GM19467 (cell line): Measurements from ENCODE around the gene MKS1.

Experiments
- ATAC-seq: cut with Tn5 transposase; IDR thresholded peaks from one replicate; pipeline ENCODE4 v1.9.1; 2021; ENCODE audit warnings: mild to moderate bottlenecking, moderate library complexity; ENCODE audit not compliant: unreplicated experiment

The MKS1 gene

DNA sequence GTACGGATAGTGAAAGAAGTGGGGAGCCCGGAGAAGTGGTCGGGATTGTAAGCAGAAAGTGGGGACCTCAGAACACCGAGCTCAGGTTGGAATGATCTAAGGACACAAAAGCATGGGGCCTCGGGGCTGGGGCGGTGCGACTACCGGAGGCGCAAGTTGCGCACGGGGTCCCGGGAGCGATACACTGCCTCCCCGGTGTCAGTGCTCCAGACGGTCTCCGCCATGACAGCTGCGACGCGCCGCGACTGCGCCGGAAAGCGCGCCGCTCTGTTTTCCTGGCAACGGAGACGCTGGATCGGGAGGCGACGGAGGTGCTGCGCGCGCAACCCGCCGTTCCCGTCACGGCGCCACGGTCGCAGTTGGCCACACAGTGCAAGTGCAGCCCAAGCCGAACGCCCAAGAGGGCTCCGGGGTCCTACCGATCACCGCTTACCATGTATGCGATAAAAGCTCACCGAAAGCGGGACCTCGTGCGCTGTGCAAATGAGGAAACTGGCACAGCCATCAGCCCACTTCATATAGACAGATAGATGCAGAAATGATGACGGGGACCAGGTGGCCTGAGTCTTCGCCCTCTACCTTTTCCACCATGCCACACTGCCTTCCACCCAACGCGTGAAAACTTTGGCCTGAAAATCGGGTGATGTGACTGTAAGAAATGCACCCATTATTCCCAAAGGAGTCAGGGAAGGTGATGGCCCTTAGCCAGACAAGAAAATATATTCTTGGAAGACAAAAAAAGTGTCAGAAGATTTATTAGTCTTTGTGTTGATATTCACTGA lies at the start of gene MKS1:
MKS1 (minus strand) TSS at position 249 of the 782 bp plus-strand sequence; CDS start at position 224, 25 bp downstream.
- peak; percentile 92 for ATAC-seq

DNA sequence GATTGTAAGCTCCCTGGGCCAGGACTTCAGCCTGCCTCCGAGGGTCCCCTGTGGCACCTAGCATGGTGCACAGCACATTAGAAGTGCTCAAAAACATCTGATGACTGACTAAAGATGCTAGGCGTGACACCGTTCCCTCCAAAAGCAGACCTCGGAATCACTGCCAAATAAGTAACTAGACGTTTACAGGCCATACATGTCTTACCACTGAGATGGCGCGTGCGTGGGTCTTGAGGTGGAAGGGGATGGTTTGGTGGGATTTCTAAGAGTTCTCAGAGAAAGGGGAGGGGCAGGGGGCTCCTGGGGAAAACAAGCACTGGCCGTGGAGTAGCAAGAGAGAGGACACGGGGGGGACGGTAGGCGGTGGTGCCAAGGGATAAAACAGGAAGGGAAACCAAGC lies 49.3 kb upstream of the MKS1 start:
- no peak for ATAC-seq

DNA sequence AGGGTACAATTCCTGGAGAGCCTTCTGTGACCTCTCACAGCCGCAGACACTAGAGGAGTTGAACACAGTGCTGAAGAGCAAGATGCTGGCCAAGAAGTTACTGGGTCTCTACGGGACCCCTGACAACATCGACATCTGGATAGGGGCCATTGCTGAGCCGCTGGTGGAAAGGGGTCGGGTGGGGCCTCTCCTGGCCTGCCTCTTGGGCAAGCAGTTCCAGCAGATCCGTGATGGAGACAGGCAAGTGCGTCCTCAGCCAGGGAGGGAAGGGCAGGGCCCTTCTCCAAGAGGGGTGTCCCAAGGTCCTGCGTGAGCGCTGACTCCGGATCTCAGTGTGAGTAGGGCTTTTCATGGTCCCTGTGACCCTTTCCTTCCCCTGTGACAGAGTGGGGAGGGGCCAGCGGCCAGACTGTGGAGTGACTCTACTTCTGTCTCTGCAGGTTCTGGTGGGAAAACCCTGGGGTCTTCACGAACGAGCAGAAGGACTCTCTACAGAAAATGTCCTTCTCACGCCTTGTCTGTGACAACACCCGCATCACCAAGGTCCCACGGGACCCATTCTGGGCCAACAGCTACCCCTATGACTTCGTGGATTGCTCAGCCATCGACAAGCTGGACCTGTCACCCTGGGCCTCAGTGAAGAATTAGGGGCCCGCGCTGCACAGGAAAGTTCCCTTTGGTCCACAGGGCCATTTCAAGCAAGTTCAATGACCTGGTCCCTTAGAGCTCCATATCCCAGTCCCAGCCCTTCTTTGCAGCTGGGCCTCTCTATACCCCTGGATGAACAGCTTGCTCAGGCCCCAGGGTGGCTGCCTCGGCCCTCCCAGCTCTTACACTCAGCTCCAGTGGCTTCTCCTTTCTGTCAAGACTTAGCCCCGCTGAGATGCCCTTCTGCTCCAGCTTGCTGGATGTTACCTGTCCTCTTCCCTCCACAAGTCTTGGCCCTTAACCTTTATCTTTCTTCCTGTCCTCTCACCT lies 48.6 kb upstream of the MKS1 start:
- ATAC-seq = no peak

DNA sequence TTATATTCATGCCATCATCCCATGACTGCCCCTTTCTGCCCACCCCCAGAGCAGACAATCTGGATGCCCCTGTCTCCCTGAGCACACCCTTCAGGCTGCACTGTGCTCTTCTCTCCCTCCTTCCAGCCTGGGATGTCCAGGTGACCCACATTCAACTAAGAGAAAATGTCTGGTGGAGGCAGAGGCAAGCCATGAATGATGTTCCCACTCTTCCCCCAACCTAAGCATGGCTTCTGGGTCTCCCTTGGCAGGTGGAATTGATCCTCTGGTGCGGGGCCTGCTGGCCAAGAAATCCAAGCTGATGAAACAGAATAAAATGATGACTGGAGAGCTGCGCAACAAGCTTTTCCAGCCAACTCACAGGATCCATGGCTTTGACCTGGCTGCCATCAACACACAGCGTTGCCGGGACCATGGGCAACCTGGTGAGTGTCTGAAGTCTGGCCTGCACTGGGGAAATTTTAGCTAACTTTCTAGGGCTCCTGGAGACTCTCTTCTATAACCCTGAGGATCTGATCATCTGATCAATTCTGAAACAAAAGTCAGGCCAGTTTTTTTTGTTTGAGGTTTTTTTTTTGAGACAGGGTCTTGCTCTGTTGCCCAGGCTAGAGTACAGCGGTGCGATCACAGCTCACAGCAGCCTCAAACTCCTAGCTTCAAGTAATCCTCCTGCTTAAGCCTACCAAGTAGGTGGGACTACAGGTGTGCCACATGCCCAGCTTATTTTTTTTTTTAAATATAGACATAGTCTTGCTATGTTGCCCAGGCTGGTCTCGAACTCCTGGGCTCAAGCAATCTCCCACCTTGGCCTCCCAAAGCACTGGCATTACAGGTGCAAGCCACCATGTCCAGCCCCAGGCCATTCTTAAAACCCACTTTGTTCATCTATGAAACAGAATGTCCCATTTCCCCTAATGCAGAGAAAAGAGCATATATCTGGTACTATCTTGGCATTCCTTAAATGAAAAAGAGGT lies 47.1 kb upstream of the MKS1 start:
- ATAC-seq = no peak

DNA sequence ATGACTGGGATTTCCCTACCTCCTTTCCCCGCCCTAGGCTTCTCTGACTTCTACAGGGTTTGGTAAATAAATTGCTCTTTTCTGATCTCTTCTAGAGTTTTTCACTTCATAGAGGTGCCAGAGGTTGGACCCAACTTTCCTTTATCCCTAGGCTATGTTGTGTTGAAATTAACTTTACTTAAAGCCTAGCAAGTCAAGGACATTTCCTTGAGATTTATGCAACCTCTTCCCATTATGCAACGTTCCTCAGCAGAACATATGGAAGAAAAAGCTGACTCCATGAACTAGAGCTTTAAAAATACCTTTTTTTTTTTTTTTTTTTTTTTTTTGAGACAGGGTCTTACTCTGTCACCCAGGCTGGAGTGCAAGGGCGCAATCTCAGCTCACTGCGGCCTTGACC lies 46.2 kb upstream of the MKS1 start:
- no peak for ATAC-seq

DNA sequence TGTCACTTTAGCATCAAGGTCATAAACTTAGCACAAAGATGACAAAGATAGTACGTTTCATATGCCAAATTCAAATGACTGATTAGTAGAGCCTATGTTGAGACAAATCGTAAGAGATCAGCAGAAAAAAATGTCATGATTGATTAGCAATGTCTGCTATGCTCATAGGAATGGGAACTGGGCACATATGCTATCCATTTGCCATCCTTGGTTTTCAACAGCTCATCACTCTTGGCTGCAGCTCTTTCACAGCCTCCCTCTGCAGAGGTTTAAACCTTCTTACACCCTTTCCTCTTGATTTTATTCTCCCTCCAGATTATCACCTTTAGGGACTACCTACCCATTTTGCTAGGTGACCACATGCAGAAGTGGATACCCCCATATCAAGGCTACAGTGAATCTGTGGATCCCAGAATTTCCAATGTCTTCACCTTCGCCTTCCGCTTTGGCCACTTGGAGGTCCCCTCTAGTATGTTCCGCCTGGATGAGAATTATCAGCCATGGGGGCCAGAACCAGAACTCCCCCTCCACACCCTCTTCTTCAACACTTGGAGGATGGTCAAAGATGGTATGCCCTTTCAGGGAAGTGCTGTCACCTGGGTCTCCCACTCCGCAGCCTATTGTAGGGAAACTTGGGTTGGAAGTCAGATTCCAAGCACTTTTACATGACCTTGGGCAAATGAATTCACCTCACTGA lies 45.5 kb upstream of the MKS1 start:
- no peak for ATAC-seq

DNA sequence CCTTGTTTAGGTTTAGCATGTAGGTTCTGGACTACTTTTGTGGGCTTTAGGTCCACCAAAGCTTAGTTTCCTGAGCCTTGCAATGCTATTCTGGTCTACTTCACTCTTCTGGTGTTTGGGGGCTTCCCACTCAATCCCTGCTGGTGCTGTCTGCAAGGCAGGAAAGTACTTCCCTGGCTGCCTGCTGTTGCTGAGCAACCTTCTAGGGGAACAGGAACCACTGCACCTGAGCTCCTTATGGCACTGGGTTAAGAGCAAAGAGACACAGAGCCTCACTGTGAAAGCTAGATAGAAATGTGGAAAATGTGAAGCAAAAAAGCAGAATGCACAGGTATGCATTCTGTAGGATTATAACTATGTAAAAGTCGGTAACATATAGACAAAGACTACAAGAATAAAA lies 44.7 kb upstream of the MKS1 start:
- no peak for ATAC-seq

DNA sequence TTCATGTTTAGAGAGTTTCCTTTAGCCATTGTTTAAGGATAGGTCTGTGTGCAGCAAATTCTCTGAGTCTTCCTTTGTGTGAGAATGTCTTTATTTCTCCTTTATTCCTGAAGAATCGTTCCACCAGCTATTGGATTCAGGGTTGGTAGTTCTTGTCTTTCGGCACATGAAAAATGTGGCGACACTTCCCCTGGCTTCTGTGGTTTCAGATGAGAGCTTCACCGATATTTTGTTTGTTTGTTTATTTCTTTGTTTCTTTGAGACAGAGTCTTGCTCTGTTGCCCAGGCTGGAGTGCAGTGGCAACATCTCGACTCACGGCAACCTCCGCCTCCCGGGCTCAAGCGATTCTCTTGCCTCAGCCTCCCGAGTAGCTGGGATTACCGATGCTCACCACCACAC lies 43.1 kb upstream of the MKS1 start:
- no peak for ATAC-seq

DNA sequence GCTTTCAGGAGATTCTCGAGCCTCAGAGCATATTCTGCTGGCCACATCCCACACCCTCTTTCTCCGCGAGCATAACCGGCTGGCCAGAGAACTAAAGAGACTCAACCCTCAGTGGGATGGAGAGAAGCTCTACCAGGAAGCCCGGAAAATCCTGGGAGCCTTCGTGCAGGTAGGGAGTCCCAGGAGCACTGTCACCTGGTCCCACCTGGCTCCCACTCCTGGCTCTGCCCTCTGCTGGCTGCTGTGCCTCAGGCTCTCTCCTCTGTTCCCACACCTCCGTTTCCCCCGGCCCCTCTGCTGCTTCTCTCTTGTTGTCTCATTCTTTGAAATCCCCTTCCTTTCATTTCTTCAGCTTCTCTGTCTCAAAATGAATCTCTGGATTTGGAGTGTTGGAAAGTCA lies 35.7 kb upstream of the MKS1 start:
- ATAC-seq = no peak

DNA sequence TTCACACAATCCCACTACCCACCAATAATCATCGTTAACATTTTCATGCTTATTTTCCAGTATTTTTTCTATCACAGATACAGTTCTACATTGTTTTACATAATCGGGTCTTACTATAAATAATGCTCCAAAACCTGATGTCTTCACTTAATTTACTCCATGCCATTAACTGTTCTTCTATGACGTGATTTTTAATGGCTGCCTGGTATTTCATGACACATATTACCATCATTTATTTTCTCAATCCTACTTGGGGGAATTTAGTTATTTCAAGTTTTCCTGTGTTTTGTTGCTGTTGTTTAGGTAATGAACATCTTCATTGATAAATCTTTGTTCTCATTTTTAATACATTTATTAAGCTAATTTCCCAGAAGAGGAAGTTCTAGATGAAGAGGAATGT lies 34.0 kb upstream of the MKS1 start:
- no peak for ATAC-seq

DNA sequence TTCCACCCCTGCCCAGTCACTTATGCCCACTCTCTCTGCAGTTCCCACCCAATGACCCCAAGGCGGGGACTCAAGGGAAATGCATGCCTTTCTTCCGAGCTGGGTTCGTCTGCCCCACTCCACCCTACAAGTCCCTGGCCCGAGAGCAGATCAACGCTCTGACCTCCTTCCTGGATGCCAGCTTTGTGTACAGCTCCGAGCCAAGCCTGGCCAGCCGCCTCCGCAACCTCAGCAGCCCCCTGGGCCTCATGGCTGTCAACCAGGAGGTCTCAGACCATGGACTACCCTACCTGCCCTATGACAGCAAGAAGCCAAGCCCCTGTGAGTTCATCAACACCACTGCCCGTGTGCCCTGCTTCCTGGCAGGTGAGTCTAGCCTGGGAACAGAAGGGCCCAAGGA lies 33.1 kb upstream of the MKS1 start:
- ATAC-seq = no peak

DNA sequence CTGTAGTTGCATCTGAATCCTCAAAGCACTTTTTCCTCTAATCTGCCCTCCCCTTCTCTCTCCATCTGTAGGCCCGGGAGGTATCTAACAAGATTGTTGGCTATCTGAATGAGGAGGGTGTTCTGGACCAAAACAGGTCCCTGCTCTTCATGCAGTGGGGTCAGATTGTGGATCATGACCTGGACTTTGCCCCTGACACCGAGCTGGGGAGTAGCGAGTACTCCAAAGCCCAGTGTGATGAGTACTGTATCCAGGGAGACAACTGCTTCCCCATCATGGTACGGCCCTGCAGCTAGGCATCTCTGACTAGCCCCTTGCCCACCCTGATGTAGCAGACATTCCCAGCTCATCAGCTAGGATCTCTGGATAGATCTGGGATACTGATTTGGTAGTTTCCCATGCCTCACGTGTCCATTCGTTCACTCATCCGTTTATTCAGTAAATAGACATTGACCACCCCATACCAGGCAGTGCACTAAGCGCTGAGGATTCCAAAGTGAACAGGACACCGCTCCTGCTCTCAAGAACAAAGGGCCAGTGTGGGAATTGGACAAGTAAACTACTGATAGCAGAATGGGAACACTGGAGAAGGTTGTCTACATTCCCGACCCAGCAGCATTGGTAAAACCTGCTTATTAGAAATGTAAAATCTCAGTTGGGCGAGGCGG lies 31.4 kb upstream of the MKS1 start:
- ATAC-seq = no peak

DNA sequence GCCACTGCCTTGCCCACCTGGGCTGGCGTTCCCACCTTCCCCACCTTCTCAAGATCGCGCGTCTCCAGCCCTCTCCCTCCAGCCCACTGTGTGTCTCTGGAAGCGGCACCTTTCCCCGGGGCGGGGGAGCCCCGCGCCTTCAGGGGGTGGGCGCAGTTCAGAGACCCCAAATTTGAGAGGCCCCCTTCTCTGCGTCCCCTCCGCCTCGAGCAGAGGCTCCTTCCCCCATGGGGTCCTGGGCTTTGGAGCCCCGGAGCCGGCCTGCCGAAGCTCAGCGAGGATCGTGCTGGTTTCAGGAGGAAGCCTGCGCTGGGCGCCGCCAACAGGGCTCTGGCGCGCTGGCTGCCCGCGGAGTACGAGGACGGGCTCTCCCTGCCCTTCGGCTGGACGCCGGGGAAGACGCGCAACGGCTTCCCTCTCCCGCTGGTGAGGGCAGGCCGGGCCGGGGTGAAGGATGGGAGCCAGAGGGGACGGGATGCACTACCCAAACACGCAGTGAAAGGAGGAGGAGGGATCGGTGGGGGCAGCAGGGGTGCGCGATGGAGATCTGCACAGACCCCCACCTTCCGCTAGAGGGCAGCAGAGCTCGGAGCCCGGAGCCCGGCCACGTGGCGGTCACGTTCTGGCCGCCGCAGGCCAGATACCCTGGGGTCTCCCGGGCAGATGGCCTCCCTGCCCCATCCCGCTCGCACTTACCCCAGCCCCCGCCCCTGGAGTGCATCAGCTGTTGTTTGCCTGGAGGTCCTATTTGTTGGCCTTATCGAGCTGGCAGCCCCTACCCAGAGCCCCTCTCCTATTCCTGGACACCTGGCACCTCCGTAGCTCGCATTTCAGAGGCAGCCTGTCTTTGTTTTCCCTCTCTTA lies 30.4 kb upstream of the MKS1 start:
- peak; percentile 58 for ATAC-seq

DNA sequence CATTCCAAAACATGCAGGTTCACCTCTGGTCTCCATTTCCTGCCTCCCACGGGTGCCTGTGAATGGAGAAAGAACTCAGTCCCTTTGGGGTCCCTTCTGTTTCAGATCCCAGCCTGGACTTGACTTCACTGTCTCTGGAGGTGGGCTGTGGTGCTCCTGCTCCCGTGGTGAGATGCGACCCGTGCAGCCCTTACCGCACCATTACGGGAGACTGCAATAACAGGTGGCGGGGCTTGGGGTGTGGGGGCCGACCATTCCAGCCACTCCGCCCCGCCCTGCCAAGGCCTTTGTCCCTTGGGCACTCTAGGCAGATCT lies 29.9 kb upstream of the MKS1 start:
- ATAC-seq = no peak

DNA sequence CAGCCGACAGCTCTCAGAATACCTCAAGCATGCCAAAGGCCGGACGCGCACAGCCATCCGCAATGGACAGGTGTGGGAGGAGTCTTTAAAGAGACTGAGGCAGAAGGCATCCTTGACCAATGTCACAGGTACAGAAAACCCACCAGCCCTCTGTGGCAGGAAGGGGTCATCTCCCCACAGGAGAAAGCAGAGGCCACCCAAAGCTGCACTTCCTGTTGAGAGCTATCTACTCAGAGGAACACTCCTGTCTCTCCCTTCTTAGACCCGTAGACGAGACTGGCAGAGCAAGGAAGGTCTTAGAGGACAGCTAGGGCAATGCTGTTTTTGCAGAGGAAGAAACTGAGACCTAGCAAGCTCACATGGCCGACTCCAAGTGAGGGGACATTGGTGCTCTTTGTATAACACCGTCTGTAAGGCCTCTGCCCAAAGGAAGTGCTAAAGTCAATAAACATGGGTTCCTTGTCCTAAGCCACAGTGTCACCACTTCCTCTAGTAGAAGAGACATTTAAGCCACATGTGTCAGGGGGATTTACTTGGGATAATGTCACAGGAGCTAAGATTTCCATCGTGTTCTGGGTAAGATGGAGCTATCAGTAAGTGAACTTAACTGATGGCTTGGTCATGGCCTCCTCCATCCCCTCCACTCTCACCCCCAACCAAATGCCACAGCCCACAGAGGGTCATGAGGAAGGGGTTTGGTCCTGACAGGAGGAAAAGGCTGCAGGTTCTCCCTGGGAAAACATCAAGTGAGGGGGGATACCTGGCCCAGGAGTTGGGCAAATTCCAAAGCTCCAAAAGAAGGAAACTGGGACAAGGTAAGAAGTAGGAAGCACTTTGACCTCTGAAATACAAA lies 28.7 kb upstream of the MKS1 start:
- no peak for ATAC-seq

DNA sequence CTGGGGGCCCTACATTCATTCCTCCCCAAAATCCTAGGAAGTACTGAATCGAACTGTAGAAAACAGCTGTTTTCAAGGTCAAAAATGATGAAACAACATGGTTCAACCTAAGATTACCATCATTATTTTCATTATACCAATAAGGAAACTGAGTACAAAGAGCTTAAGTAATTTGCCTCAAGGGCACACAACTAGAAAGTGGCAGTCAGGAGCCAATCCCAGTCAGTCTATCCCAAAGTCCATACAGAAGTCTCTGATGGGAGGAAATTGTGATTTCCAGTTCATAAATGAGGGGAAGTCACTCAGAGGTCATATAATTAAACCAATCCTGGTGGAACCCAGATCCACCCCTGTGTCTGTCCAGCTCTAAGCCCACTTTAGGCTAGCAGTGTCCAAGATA lies 27.7 kb upstream of the MKS1 start:
- no peak for ATAC-seq

DNA sequence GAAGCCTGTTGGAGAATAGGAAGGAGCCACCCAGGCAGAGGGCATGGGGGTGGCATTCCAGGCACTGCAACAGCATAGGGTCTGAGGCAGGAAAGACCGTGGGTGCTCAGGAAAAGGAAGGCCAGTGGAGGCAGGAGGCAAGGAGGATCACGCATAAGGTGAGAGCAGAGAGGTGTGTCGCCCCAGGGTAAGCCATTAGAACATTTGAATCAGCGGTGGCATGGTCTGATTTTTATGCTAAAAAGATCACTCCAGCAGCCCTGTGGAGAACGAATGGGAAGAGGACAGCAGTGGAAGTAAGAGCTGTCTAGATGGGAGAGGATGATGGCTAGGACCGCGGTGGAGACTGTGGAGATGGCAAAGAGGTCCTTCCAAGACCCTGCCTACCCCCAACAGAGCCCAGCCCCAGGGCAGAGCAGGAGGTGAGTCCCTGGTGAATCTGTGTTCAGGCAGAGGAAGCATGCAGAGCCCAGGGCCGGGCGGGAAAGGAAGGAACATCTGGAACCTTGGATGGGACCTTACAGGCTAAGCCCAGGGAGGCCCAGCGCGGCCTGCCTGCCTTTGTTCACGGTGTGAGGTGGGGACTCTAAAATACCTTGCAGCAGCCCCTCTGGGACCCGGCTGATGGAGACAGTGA lies 27.2 kb upstream of the MKS1 start:
- no peak for ATAC-seq
